ENCODE data around the gene BRI3.

The BRI3 gene

DNA sequence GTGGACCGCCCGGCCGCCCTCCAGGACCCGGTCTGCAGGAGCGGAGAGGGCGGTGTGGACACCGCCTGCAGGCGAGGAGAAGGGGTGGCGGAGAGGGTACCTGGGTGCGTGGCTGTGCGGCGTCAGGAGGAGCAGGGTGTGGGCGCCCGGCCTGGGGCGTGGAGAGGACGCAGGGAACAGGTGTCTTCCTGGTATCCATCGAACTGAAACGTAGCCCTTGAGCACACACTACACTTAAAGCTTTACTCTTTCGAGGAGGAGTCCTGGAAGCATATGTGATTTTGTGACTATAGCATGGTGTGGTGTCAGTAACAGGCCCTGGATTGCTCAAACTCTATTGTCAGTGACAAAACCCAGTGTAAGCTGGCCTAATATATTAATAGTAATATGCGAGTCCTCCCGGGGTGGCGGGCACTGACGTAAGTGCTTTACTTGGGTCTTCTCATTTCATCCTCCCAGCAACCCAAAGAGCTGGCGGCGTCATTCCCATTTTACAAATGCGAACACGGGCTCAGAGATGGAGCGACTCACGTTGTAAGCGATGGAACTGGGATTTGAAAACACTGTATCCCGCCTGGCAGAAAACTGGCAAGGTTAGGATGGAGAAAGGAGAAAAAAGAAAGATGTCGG is 28.9 kb upstream of the BRI3 start:
- no peaks in the 10 kb centered on the region for H3K27me3 ChIP-seq (ENCODE audit: control insufficient read depth, insufficient read depth, low read length)
- H3K9ac ChIP-seq (ENCODE audit: low read length), result peak overlapping the region; percentile 61
- H3K36me3 ChIP-seq (ENCODE audit: control insufficient read depth, insufficient read depth, low read length), result peaks cover 5% of the 10 kb centered on the region; the same call in 1 of the 2 replicates
- H3K27ac ChIP-seq (ENCODE audit: low read depth, low read length), result no peak overlapping the region
- H3K4me3 ChIP-seq (ENCODE audit: low read depth, low read length), result peak overlapping the region; percentile 94
- no peaks in the 10 kb centered on the region for H3K9me3 ChIP-seq (ENCODE audit: control insufficient read depth, insufficient read depth, low read depth, low read length)
- peaks cover 10% of the 10 kb centered on the region for H3K4me1 ChIP-seq (ENCODE audit: control insufficient read depth, insufficient read depth, low read length)

DNA sequence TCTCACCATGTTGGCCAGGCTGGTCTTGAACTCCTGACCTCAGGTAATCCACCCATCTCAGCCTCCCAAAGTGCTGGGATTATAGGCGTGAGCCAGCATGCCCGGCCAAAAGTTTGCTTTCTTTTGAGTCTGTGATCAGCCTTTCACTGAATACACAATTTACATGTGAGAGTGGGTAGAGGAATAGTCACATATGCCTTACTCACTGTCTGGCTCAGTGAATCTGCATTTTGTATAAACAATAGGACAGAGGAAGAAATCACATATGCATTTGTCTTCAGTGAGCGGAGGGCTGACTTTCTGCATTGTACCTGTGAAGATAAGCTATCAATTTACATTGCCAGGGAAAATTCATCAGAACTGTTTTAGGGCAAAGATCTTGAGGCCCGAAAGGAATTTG is 27.0 kb upstream of the BRI3 start:
- Histone ChIP-seq H3K9me3 (ENCODE audit: control insufficient read depth, insufficient read depth, low read depth, low read length) (no peaks in the 10 kb centered on the region), H3K4me3 (ENCODE audit: low read depth, low read length) (no peak overlapping the region), H3K9ac (ENCODE audit: low read length) (no peak overlapping the region), H3K4me1 (ENCODE audit: control insufficient read depth, insufficient read depth, low read length) (peaks cover 10% of the 10 kb centered on the region), H3K27ac (ENCODE audit: low read depth, low read length) (no peak overlapping the region), H3K36me3 (ENCODE audit: control insufficient read depth, insufficient read depth, low read length) (peaks cover 7% of the 10 kb centered on the region), H3K27me3 (ENCODE audit: control insufficient read depth, insufficient read depth, low read length) (no peaks in the 10 kb centered on the region)

DNA sequence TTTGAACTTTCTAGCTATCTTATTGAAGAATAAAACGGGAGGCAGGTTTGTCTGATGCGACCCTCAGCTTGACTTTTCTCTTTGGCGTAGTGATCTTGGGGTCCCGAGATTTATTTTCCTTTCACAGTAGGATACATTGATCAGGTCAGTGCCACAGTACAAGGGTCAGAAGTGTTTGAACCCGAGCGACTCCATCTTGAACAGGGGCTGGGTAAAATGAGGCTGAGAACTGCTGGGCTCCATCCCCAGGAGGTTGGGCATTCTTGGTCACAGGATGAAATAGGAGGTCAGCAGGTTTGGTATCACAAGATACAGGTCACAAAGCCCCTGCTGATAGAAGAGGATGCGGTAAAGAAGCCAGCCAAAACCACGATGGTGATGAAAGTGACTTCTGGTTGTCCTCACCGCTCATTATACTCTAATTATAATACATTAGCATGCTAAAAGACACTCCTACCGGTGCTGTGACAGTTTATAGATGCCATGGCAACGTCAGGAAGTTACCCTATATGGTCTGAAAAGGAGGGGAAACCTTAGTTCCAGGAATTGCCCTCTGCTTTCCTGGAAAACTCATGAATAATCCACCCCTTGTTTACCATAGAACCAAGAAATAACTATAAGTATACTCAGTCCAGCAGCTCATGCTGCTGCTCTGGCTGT is 26.4 kb upstream of the BRI3 start:
- Histone ChIP-seq H3K27ac (ENCODE audit: low read depth, low read length) (no peak overlapping the region), H3K4me1 (ENCODE audit: control insufficient read depth, insufficient read depth, low read length) (peaks cover 10% of the 10 kb centered on the region)

DNA sequence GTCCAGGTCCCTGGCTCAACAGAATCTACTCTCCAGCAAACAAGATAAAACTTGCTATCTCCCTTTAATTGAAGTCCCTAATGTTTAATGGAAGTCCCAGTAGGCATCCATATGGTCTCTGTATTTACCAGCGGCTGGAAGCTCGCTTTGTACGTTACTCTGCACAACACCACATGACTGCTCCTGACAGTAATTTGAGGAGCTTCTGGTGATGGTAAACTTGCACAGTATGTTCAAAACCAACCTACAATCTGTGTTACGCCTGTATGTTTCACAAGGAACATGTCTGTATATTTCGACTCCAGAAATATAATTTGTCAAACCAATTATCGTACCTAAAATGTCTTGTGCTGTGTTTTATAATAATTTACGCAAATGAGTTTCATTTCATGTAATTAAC is 25.1 kb upstream of the BRI3 start:
- Histone ChIP-seq H3K9me3 (ENCODE audit: control insufficient read depth, insufficient read depth, low read depth, low read length) (0 out of 2 replicates have a peak, but pooled peaks cover 3% of the 10 kb centered on the region), H3K4me3 (ENCODE audit: low read depth, low read length) (no peak overlapping the region), H3K4me1 (ENCODE audit: control insufficient read depth, insufficient read depth, low read length) (0 out of 2 replicates have a peak, but pooled peaks cover under 1% of the 10 kb centered on the region), H3K27ac (ENCODE audit: low read depth, low read length) (no peak overlapping the region), H3K36me3 (ENCODE audit: control insufficient read depth, insufficient read depth, low read length) (peaks cover 7% of the 10 kb centered on the region), H3K9ac (ENCODE audit: low read length) (no peak overlapping the region), H3K27me3 (ENCODE audit: control insufficient read depth, insufficient read depth, low read length) (no peaks in the 10 kb centered on the region)

More for the DNA sequence above, 26.4 kb upstream of the BRI3 start:
- H3K36me3 ChIP-seq (ENCODE audit: control insufficient read depth, insufficient read depth, low read length), result peaks cover 7% of the 10 kb centered on the region
- H3K9ac ChIP-seq (ENCODE audit: low read length), result no peak overlapping the region
- no peaks in the 10 kb centered on the region for H3K27me3 ChIP-seq (ENCODE audit: control insufficient read depth, insufficient read depth, low read length)
- H3K4me3 ChIP-seq (ENCODE audit: low read depth, low read length), result no peak overlapping the region
- H3K9me3 ChIP-seq (ENCODE audit: control insufficient read depth, insufficient read depth, low read depth, low read length), result no peaks in the 10 kb centered on the region

DNA sequence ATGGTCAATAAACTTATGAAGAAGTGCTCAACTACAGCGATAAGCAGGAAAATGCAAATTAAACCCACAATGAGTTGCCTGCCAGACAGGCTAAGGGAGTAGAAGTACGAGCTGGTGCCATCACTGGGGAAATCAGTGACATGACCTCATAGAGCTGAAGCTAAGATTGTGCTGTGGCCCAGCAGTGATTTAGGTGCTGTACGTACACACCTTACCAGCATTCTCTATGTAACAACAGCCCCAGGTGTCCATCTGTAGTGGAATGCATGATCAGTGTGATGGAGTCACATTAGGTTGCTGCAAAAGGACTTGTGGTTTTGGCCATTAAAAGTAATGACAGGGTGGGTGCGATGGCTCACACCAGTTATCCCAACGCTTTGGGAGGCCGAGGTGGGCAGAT is 23.8 kb upstream of the BRI3 start:
- peaks cover 7% of the 10 kb centered on the region for H3K36me3 ChIP-seq (ENCODE audit: control insufficient read depth, insufficient read depth, low read length)
- no peak overlapping the region for H3K9ac ChIP-seq (ENCODE audit: low read length)
- H3K27me3 ChIP-seq (ENCODE audit: control insufficient read depth, insufficient read depth, low read length), result no peaks in the 10 kb centered on the region
- no peaks in the 10 kb centered on the region for H3K4me1 ChIP-seq (ENCODE audit: control insufficient read depth, insufficient read depth, low read length)
- H3K4me3 ChIP-seq (ENCODE audit: low read depth, low read length), result no peak overlapping the region
- no peak overlapping the region for H3K27ac ChIP-seq (ENCODE audit: low read depth, low read length)
- H3K9me3 ChIP-seq (ENCODE audit: control insufficient read depth, insufficient read depth, low read depth, low read length), result peaks cover 8% of the 10 kb centered on the region; the same call in 1 of the 2 replicates

DNA sequence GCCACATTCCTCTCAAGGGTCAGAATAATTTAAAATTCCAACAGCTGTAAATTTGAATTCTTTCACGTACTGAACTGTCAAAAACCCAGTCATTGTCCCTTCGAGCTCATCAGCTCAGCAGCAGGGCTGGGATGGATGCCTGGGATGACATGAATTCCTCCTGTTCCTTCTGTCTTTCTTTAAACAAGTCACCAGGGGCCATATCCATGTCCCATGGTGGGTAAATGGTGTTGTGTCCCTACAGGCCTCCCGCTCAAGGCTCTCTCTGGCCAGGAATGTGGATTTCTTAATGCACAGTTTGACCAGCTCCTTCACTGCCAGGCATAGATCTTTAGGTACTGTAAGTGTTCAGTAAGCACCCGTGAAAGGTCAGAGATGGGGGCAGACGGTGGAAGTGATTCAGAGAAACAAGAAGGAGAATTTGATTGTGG is 15.6 kb upstream of the BRI3 start:
- Histone ChIP-seq H3K9ac (ENCODE audit: low read length) (no peak overlapping the region), H3K36me3 (ENCODE audit: control insufficient read depth, insufficient read depth, low read length) (no peaks in the 10 kb centered on the region; the same call in 1 of the 2 replicates), H3K4me1 (ENCODE audit: control insufficient read depth, insufficient read depth, low read length) (no peaks in the 10 kb centered on the region), H3K27ac (ENCODE audit: low read depth, low read length) (no peak overlapping the region), H3K9me3 (ENCODE audit: control insufficient read depth, insufficient read depth, low read depth, low read length) (peaks cover 8% of the 10 kb centered on the region; the same call in 1 of the 2 replicates), H3K27me3 (ENCODE audit: control insufficient read depth, insufficient read depth, low read length) (no peaks in the 10 kb centered on the region), H3K4me3 (ENCODE audit: low read depth, low read length) (no peak overlapping the region)

DNA sequence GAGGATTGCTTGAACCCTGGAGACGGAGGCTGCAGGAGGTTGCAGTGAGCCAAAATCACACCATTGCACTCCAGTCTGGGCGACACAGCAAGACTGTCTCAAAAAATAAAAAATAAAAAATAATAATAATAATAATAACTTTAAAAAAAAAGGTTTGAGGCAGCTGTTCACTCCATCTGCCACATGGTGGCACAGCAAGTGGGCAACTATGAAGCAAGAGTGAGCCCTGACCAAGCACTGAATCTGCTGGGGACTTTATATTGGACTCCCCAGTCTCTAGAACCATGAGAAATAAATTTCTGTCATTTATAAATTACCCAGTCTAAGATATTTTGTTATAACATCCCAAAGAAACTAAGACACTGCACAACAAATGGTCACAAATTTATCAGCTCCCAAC is 14.6 kb upstream of the BRI3 start:
- Histone ChIP-seq H3K9me3 (ENCODE audit: control insufficient read depth, insufficient read depth, low read depth, low read length) (peaks cover under 1% of the 10 kb centered on the region; the same call in 1 of the 2 replicates), H3K4me1 (ENCODE audit: control insufficient read depth, insufficient read depth, low read length) (no peaks in the 10 kb centered on the region), H3K27ac (ENCODE audit: low read depth, low read length) (no peak overlapping the region), H3K36me3 (ENCODE audit: control insufficient read depth, insufficient read depth, low read length) (no peaks in the 10 kb centered on the region), H3K9ac (ENCODE audit: low read length) (no peak overlapping the region), H3K27me3 (ENCODE audit: control insufficient read depth, insufficient read depth, low read length) (no peaks in the 10 kb centered on the region), H3K4me3 (ENCODE audit: low read depth, low read length) (no peak overlapping the region)

DNA sequence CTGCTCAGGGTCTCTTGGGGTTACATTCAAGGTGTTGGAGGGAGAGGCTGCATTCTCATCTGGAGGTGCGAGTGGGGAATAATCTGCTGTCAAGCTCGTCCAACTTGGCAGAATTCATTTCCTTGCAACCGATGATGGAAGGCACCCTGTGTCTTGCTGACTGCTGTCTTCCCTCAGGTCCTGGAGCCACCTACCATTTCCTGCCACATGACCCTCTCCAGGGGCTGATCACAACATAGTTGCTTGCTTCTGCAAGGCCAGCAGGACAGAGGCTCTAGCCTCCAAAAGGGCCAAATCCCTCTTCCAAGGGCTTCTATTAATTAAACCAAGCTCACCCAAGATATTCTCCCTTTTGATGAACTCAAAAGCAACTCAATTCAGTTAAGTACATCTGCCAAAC is 14.2 kb upstream of the BRI3 start:
- Histone ChIP-seq H3K27ac (ENCODE audit: low read depth, low read length) (no peak overlapping the region), H3K9ac (ENCODE audit: low read length) (no peak overlapping the region), H3K36me3 (ENCODE audit: control insufficient read depth, insufficient read depth, low read length) (no peaks in the 10 kb centered on the region), H3K4me1 (ENCODE audit: control insufficient read depth, insufficient read depth, low read length) (no peaks in the 10 kb centered on the region), H3K4me3 (ENCODE audit: low read depth, low read length) (no peak overlapping the region), H3K9me3 (ENCODE audit: control insufficient read depth, insufficient read depth, low read depth, low read length) (no peaks in the 10 kb centered on the region), H3K27me3 (ENCODE audit: control insufficient read depth, insufficient read depth, low read length) (no peaks in the 10 kb centered on the region)

DNA sequence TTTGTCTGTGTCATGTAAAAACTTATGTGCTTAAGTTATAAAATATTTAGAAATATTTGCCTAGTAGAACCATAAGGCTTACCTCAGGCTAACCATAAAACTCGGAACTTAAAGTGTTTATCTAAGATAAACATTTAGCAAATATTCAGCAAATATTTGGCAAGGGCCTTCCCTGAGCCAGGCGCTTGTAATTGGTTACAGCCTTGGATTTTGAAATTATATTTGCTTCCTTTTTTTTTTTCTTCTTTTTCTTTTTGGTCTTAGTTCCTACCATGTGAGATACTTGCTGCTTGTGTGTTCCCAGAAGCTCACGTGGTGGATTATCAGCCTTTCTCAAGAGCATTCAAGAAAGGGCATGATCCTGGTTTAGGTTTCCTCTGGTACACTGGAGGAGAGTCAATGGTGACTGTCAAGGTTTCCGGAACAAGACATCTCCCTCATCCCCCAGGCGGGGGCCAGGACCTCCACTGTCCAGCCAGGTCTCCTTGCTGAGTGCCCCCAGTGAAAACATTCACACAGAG is 5.2 kb upstream of the BRI3 start:
- no peak overlapping the region for H3K4me3 ChIP-seq (ENCODE audit: low read depth, low read length)
- H3K9ac ChIP-seq (ENCODE audit: low read length), result no peak overlapping the region
- H3K4me1 ChIP-seq (ENCODE audit: control insufficient read depth, insufficient read depth, low read length), result no peaks in the 10 kb centered on the region
- H3K27me3 ChIP-seq (ENCODE audit: control insufficient read depth, insufficient read depth, low read length), result no peaks in the 10 kb centered on the region
- H3K9me3 ChIP-seq (ENCODE audit: control insufficient read depth, insufficient read depth, low read depth, low read length), result no peaks in the 10 kb centered on the region
- no peak overlapping the region for H3K27ac ChIP-seq (ENCODE audit: low read depth, low read length)
- H3K36me3 ChIP-seq (ENCODE audit: control insufficient read depth, insufficient read depth, low read length), result no peaks in the 10 kb centered on the region

DNA sequence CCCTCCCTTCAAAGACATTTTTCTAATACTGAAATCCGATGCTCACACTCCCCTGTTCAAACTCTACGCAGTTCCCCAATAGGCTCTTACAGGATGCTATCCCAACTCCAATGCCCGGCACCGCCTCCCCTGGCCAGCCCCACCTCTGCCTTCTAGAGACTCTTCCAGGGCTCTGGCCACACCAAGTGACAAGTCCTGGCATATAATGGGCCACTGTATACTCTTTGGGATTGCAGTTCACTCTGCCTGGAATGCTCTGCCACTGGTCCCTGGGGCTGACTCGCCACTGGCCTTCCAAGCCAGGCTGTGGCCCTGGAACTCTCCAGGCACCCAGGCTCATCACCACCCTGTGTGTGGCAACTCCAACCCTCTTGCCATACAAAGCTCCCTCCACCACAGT is 3.1 kb upstream of the BRI3 start:
- no peaks in the 10 kb centered on the region for H3K36me3 ChIP-seq (ENCODE audit: control insufficient read depth, insufficient read depth, low read length)
- no peak overlapping the region for H3K4me3 ChIP-seq (ENCODE audit: low read depth, low read length)
- H3K4me1 ChIP-seq (ENCODE audit: control insufficient read depth, insufficient read depth, low read length), result peaks cover 11% of the 10 kb centered on the region
- H3K27ac ChIP-seq (ENCODE audit: low read depth, low read length), result no peak overlapping the region
- H3K9ac ChIP-seq (ENCODE audit: low read length), result no peak overlapping the region
- no peaks in the 10 kb centered on the region for H3K9me3 ChIP-seq (ENCODE audit: control insufficient read depth, insufficient read depth, low read depth, low read length)
- no peaks in the 10 kb centered on the region for H3K27me3 ChIP-seq (ENCODE audit: control insufficient read depth, insufficient read depth, low read length)

DNA sequence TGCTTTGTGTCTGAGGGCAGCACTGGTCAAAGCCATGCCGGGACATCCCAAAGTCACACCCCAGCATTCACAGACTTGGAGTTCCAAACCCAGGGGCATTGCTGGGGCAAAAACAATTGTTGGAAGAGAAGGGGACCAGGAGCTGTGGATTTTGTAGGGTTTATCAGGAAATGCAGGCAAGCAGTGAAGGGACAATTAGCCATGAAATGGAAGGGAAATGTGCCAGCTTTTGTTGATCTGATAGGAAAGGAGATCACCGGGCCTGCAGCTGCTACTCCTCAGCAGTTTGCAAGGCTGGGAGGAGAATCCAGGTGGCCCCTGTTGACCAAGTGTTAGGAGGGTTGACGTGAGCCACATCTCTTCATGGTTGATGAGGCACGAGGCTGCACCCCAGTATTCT is 2.5 kb upstream of the BRI3 start:
- peaks cover 5% of the 10 kb centered on the region; the same call in 1 of the 2 replicates for H3K36me3 ChIP-seq (ENCODE audit: control insufficient read depth, insufficient read depth, low read length)
- H3K9me3 ChIP-seq (ENCODE audit: control insufficient read depth, insufficient read depth, low read depth, low read length), result no peaks in the 10 kb centered on the region
- H3K27me3 ChIP-seq (ENCODE audit: control insufficient read depth, insufficient read depth, low read length), result no peaks in the 10 kb centered on the region
- no peak overlapping the region for H3K9ac ChIP-seq (ENCODE audit: low read length)
- no peak overlapping the region for H3K4me3 ChIP-seq (ENCODE audit: low read depth, low read length)
- H3K4me1 ChIP-seq (ENCODE audit: control insufficient read depth, insufficient read depth, low read length), result peaks cover 16% of the 10 kb centered on the region
- no peak overlapping the region for H3K27ac ChIP-seq (ENCODE audit: low read depth, low read length)

Measured in HUES6 (cell line).